ENCODE results near the gene ENTPD5.
"Not testable (repeated sequence)": the region's sequence is repeated elsewhere in the genome, so short reads cannot be mapped to it uniquely, and the experiment has no call there.

Gene ENTPD5

GRCh38 chr14:73991092-73991491 lies 28.0 kb downstream of the ENTPD5 start:
- ChIA-PET CTCF (interaction anchor here (0.6 kb wide), 1 partner anchor 7 kb away, joined by 3 read pairs; no protein-coding TSS in a partner anchor), POLR2A (no interaction called here)
- Histone ChIP-seq H3K9me3 (ENCODE audit: control insufficient read depth, insufficient read depth, low read depth, low read length) (no peaks in the 10 kb centered on the region), H3K36me3 (ENCODE audit: control insufficient read depth in 2 of 2, insufficient read depth in 1 of 2, low read length in 2 of 2) (peaks cover 5 to 17% of the 10 kb centered on the region in 2 experiments; a peak in 2 of 3 replicates), H3K4me1 (ENCODE audit: control insufficient read depth, insufficient read depth, low read length) (no peaks in the 10 kb centered on the region), H3K4me3 (ENCODE audit: low read depth, low read length) (no peak overlapping the region), H3K27ac (ENCODE audit: extremely low read depth, low read depth, low read length) (no peak overlapping the region)
- no peak for TF ChIP-seq ZSCAN18 (tag by site-specific recombination; IDR thresholded peaks at IDR 0.05)
- peak; percentile 59 for TF ChIP-seq GLIS1 (tag by site-specific recombination; IDR thresholded peaks at IDR 0.05)

GRCh38 chr14:73988656-73989055 lies 30.4 kb downstream of the ENTPD5 start:
- CTCF ChIA-PET; H3K4me1 ChIP-seq (ENCODE audit: control insufficient read depth, insufficient read depth, low read length); H3K9me3 ChIP-seq (ENCODE audit: control insufficient read depth, insufficient read depth, low read depth, low read length); H3K4me3 ChIP-seq (ENCODE audit: low read depth, low read length); POLR2A ChIA-PET; H3K27ac ChIP-seq (ENCODE audit: extremely low read depth, low read depth, low read length): not testable (repeated sequence)
- H3K36me3 ChIP-seq (ENCODE audit: control insufficient read depth in 2 of 2, insufficient read depth in 1 of 2, low read length in 2 of 2): peaks cover 5 to 17% of the 10 kb centered on the region in 2 experiments; a peak in 2 of 3 replicates

- Histone ChIP-seq H3K27ac (ENCODE audit: extremely low read depth, low read depth, low read length) (no peak overlapping the region), H3K4me3 (ENCODE audit: low read depth, low read length) (no peak overlapping the region), H3K9me3 (ENCODE audit: control insufficient read depth, insufficient read depth, low read depth, low read length) (no peaks in the 10 kb centered on the region), H3K36me3 (ENCODE audit: control insufficient read depth in 2 of 2, insufficient read depth in 1 of 2, low read length in 2 of 2) (peaks cover 5 to 17% of the 10 kb centered on the region in 2 experiments; a peak in 2 of 3 replicates), H3K4me1 (ENCODE audit: control insufficient read depth, insufficient read depth, low read length) (no peaks in the 10 kb centered on the region)
- ChIA-PET POLR2A (no interaction called here), CTCF (no interaction called here)
- TF ChIP-seq KLF10 (tag by site-specific recombination; IDR thresholded peaks at IDR 0.05) (no peak), ZBTB26 (tag by site-specific recombination; optimal IDR thresholded peaks at IDR 0.05) (no peak), ZNF776 (tag by site-specific recombination; IDR thresholded peaks at IDR 0.05; ENCODE audit: borderline replicate concordance) (no peak), ZNF791 (tag by site-specific recombination; IDR thresholded peaks at IDR 0.05) (no peak), HIC1 (tag by site-specific recombination; IDR thresholded peaks at IDR 0.05) (no peak), ZNF473 (tag by site-specific recombination; IDR thresholded peaks at IDR 0.05) (no peak), ZNF530 (tag by site-specific recombination; IDR thresholded peaks at IDR 0.05; ENCODE audit: low read depth) (no peak), ELK4 (IDR thresholded peaks at IDR 0.05; ENCODE audit: borderline replicate concordance, low read depth, low read length) (no peak), HOXD13 (CRISPR knock-in tag; IDR thresholded peaks at IDR 0.05; ENCODE audit: borderline replicate concordance) (no peak), ZNF785 (tag by site-specific recombination; IDR thresholded peaks at IDR 0.05) (no peak), ZNF518A (tag by site-specific recombination; conservative IDR thresholded peaks at IDR 0.05; ENCODE audit: low read depth) (no peak), ZNF501 (tag by site-specific recombination; IDR thresholded peaks at IDR 0.05) (no peak), ZNF10 (tag by site-specific recombination; IDR thresholded peaks at IDR 0.05) (no peak)
These were observed 31.0 kb downstream of the ENTPD5 start for GRCh38 chr14:73988065-73988464.
